Natural killer cell (primary cell): Measurements from ENCODE around the gene GABRB1. TPM values are rescaled to one million over a fixed set of nuclear protein-coding genes. Genes with fewer than 3 reads are reported as not detected.

Experiments
- ATAC-seq, 3 donors: fragments of 150-1000 bp in 2 of 3; fragments of 200-7000 bp in 1 of 3; cut with Tn5 transposase; 1 replicate in 1 of 3; 2 replicates in 2 of 3; pipeline ENCODE4 v1.10.0; 2021; ENCODE audit warnings: mild to moderate bottlenecking in 2 of 3, moderate library complexity in 2 of 3
- DNase-seq, 2 donors: peaks; one replicate each; pipeline versions ENCODE4 v3.0.0 to v3.0.0-alpha.2; 2013 to 2021; ENCODE audit warnings: mixed read lengths in 1 of 2
- H3K27ac ChIP-seq: one replicate; pipeline ENCODE4 v1.5.1; 2013; ENCODE audit warnings: mild to moderate bottlenecking, low read length
- H3K27me3 ChIP-seq: one replicate; pipeline ENCODE4 v1.6.1; 2013; ENCODE audit warnings: low read length; ENCODE audit not compliant: control insufficient read depth, insufficient read depth
- H3K36me3 ChIP-seq: one replicate; pipeline ENCODE4 v1.6.1; 2013; ENCODE audit warnings: low read length; ENCODE audit not compliant: control insufficient read depth, insufficient read depth
- H3K4me1 ChIP-seq: one replicate; pipeline ENCODE4 v1.6.1; 2013; ENCODE audit warnings: low read length; ENCODE audit not compliant: control insufficient read depth, insufficient read depth
- H3K4me3 ChIP-seq: one replicate; pipeline ENCODE4 v1.5.1; 2013; ENCODE audit warnings: low read length
- H3K9me3 ChIP-seq: one replicate; pipeline ENCODE4 v1.6.1; 2013; ENCODE audit warnings: low read length; ENCODE audit not compliant: control insufficient read depth, insufficient read depth
- H3K27ac Mint-ChIP-seq, 2 donors: one replicate each; pipeline ENCODE4 v1.8.0; 2022; ENCODE audit warnings: mild to moderate bottlenecking in 2 of 2, mixed read lengths in 2 of 2, moderate library complexity in 1 of 2
- H3K27me3 Mint-ChIP-seq, 2 donors: one replicate each; pipeline ENCODE4 v1.8.0; 2022; ENCODE audit warnings: low read depth in 2 of 2, mixed read lengths in 2 of 2
- H3K36me3 Mint-ChIP-seq: one replicate; pipeline ENCODE4 v1.8.0; 2022; ENCODE audit warnings: mixed read lengths
- H3K4me1 Mint-ChIP-seq, 2 donors: one replicate each; pipeline ENCODE4 v1.8.0; 2022; ENCODE audit warnings: mixed read lengths in 2 of 2
- H3K4me3 Mint-ChIP-seq: one replicate; pipeline ENCODE4 v1.8.0; 2022; ENCODE audit warnings: mild to moderate bottlenecking, moderate library complexity, mixed read lengths
- H3K9me3 Mint-ChIP-seq, 2 donors: one replicate each; pipeline ENCODE4 v1.8.0; 2022; ENCODE audit warnings: mixed read lengths in 2 of 2
- WGBS: methylation state at CpG from one replicate; pipeline ENCODE4 v1.1.7; 2013; ENCODE audit warnings: missing lambda C conversion rate; ENCODE audit not compliant: insufficient coverage; 5-methylcytosine and 5-hydroxymethylcytosine counted together
- intact Hi-C: fragments of 100-400 bp; cut with micrococcal nuclease; formaldehyde crosslinking; loops from one replicate; pipeline ENCODE4 v1.14.2; 2022
- total RNA-seq, 4 donors: library from RNA; stranded (reverse); fragments of 120-200 nt in 1 of 4; gene quantifications; one replicate each; pipeline versions ENCODE4 v1.2.3 to v1.2.4, GENCODE V29; 2013 to 2022
- TF ChIP-seq, protein P1 (sequence below): fragments of 200-600 bp; IDR thresholded peaks from one replicate; pipeline ENCODE4 v1.8.0; 2022; ENCODE audit warnings: antibody characterized with exemption

GABRB1 gene
- total RNA-seq, 3 donors from 2014 or later (not counting 1 experiment from before 2014, with no cell fraction given) = not detected

DNA sequence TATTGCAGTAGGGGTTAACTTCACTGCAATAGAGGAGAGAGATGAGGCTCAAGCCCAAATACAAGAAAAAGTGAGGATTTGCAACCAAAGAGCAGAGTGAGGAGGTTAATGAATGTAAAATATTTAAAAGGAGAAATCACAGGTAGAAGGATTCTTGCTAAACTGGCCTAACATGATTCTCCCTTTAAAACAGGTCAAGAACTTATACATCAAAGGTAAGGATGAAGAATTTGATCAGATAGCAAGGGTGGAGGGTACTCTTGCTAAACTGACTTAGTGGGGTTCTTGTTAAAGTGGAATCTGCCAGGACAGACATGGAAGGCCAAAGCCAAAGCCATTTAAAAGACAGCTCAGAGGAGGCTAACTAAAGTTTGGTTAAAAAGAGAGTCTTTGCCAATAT lies 193.0 kb downstream of the GABRB1 start:
- no peak for DNase-seq
- no peaks in the 10 kb centered on the region for H3K36me3 Mint-ChIP-seq
- TF ChIP-seq, protein P1, sequence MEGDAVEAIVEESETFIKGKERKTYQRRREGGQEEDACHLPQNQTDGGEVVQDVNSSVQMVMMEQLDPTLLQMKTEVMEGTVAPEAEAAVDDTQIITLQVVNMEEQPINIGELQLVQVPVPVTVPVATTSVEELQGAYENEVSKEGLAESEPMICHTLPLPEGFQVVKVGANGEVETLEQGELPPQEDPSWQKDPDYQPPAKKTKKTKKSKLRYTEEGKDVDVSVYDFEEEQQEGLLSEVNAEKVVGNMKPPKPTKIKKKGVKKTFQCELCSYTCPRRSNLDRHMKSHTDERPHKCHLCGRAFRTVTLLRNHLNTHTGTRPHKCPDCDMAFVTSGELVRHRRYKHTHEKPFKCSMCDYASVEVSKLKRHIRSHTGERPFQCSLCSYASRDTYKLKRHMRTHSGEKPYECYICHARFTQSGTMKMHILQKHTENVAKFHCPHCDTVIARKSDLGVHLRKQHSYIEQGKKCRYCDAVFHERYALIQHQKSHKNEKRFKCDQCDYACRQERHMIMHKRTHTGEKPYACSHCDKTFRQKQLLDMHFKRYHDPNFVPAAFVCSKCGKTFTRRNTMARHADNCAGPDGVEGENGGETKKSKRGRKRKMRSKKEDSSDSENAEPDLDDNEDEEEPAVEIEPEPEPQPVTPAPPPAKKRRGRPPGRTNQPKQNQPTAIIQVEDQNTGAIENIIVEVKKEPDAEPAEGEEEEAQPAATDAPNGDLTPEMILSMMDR = no peak

DNA sequence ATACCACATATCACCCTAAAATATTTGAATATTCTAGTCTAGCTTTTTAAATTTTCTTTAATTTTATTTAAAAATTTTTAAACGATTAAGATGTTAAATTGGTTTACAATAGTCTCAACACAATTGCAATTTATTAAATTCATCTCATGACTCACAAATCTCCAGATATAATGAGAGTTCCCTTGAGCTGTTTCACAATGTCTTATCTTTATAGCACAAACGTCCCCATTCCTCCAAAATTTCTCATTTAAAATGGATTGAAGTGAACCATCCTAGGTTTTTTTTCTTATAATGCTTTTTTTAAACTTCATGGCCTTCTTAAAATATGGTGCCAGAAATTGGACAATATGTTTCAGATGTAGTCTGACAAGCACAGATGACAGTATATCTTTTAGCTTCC lies 204.4 kb downstream of the GABRB1 start:
- Mint-ChIP-seq H3K4me3 (no peak overlapping the region), H3K4me1 (no peaks in the 10 kb centered on the region), H3K27ac (no peak overlapping the region), H3K9me3 (peaks cover 0 to 4% of the 10 kb centered on the region in 2 donors), H3K36me3 (no peaks in the 10 kb centered on the region), H3K27me3 (no peaks in the 10 kb centered on the region)
- no peaks in the 10 kb centered on the region for H3K4me1 ChIP-seq
- 0% methylated on average over 1 of the region's 2 CpGs for WGBS
- H3K36me3 ChIP-seq = no peaks in the 10 kb centered on the region
- no peaks in the 10 kb centered on the region for H3K27me3 ChIP-seq
- TF ChIP-seq, protein P1 = no peak
- DNase-seq (no peak), ATAC-seq (no peak)
- no peak overlapping the region for H3K4me3 ChIP-seq
- H3K27ac ChIP-seq = no peak overlapping the region
- intact Hi-C loops = no loop called here
- H3K9me3 ChIP-seq = no peaks in the 10 kb centered on the region

More for the DNA sequence above, 193.0 kb downstream of the GABRB1 start:
- peaks cover 6 to 13% of the 10 kb centered on the region in 2 donors for H3K27me3 Mint-ChIP-seq
- Histone ChIP-seq H3K27me3 (no peaks in the 10 kb centered on the region), H3K27ac (no peak overlapping the region), H3K4me1 (no peaks in the 10 kb centered on the region), H3K4me3 (no peak overlapping the region), H3K36me3 (no peaks in the 10 kb centered on the region), H3K9me3 (no peaks in the 10 kb centered on the region)
- no peak overlapping the region for H3K4me3 Mint-ChIP-seq
- no peak overlapping the region for H3K27ac Mint-ChIP-seq
- H3K9me3 Mint-ChIP-seq = peaks cover 3 to 6% of the 10 kb centered on the region in 2 donors
- H3K4me1 Mint-ChIP-seq = no peaks in the 10 kb centered on the region
- intact Hi-C loops = no loop called here
- ATAC-seq = no peak

DNA sequence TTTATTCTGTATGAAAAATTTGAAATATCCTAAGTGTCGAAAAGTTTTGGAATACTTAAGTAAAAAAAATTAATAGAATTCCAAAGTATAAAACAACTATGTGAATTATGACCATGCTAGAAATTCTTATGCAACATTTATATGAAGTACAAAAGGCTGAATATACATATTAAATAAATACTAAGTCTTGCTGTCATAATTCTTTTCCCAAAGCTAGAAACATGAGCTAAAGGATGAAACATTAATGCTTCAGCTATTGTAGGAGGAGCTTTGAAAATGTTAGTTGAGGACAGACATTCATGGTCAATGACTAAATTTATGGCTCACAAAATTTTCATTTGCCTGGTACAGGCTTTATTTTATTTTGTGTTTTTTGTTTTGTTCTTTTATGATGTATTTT lies 207.3 kb downstream of the GABRB1 start:
- Mint-ChIP-seq H3K27ac (no peak overlapping the region), H3K4me1 (no peaks in the 10 kb centered on the region), H3K9me3 (peaks cover 0 to 4% of the 10 kb centered on the region in 2 donors), H3K27me3 (no peaks in the 10 kb centered on the region), H3K36me3 (no peaks in the 10 kb centered on the region), H3K4me3 (no peak overlapping the region)
- no peaks in the 10 kb centered on the region for H3K4me1 ChIP-seq
- no CpG with 5 or more reads among the region's 1 CpG for WGBS
- H3K36me3 ChIP-seq = no peaks in the 10 kb centered on the region
- no peaks in the 10 kb centered on the region for H3K27me3 ChIP-seq
- no peak for ATAC-seq
- no peak overlapping the region for H3K27ac ChIP-seq
- DNase-seq = no peak
- intact Hi-C loops = no loop called here
- TF ChIP-seq, protein P1 = no peak
- H3K4me3 ChIP-seq = no peak overlapping the region
- H3K9me3 ChIP-seq = no peaks in the 10 kb centered on the region

DNA sequence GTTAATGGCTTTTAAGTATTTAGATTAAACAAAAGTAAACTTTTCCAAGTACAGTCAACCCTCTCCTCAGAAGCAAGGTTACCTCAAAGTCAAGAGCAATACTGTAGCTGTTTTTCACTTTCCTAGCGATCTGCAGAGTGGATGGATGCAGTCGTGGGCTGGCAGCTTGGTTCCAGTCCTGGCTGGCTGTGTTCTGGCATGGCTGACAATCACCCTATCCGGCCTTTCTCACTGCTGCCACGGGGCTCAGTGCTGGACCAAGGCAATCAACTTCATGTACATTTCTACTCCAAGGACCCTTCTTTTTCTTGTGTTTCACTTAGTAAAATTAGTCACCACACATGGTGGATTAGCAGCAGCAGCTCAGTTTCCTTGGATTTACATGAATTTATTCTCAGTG lies 208.3 kb downstream of the GABRB1 start:
- Histone ChIP-seq H3K27me3 (no peaks in the 10 kb centered on the region), H3K27ac (no peak overlapping the region), H3K4me3 (no peak overlapping the region), H3K4me1 (no peaks in the 10 kb centered on the region), H3K9me3 (no peaks in the 10 kb centered on the region), H3K36me3 (no peaks in the 10 kb centered on the region)
- TF ChIP-seq, protein P1 = no peak
- H3K27ac Mint-ChIP-seq = no peak overlapping the region
- DNase-seq (no peak), ATAC-seq (no peak)
- no peaks in the 10 kb centered on the region for H3K4me1 Mint-ChIP-seq
- H3K27me3 Mint-ChIP-seq = no peaks in the 10 kb centered on the region
- no peaks in the 10 kb centered on the region for H3K36me3 Mint-ChIP-seq
- 72% methylated on average over 4 of the region's 4 CpGs for WGBS
- H3K4me3 Mint-ChIP-seq = no peak overlapping the region
- peaks cover 0 to 4% of the 10 kb centered on the region in 2 donors for H3K9me3 Mint-ChIP-seq
- intact Hi-C loops = no loop called here
